Breast epithelium (tissue), 3 donors: Measurements from ENCODE around the gene TMPRSS13.

Experiments
- CTCF ChIP-seq, 3 donors: fragments of 450-650 bp; IDR thresholded peaks; one replicate each; pipeline ENCODE4 v1.5.1; 2016 to 2017; ENCODE audit warnings: antibody characterized with exemption in 3 of 3, mild to moderate bottlenecking in 3 of 3, moderate library complexity in 3 of 3
- POLR2A ChIP-seq: fragments of 450-650 bp; IDR thresholded peaks from one replicate; pipeline ENCODE4 v1.6.1; 2016; ENCODE audit warnings: antibody characterized with exemption, mild to moderate bottlenecking, moderate library complexity
- POLR2AphosphoS5 ChIP-seq, 3 donors: sonication (generic); formaldehyde crosslinking; IDR thresholded peaks; one replicate each; pipeline ENCODE4 v1.6.1; 2017; ENCODE audit warnings: antibody characterized with exemption in 3 of 3

GRCh38 chr11:117949062-117949461, 19.9 kb upstream of the TMPRSS13 start:
- no peak for TF ChIP-seq POLR2AphosphoS5 (IDR thresholded peaks at IDR 0.05)
- no peak for TF ChIP-seq CTCF (IDR thresholded peaks at IDR 0.05)
- TF ChIP-seq POLR2A = no peak
